HG03025 (cell line): ENCODE results near the gene CDCA3.

Experiments used
- ATAC-seq: cut with Tn5 transposase; IDR thresholded peaks from one replicate; pipeline ENCODE4 v1.9.1; 2021; ENCODE audit warnings: mild to moderate bottlenecking, moderate library complexity; ENCODE audit not compliant: unreplicated experiment, low FRiP score

The CDCA3 gene

DNA sequence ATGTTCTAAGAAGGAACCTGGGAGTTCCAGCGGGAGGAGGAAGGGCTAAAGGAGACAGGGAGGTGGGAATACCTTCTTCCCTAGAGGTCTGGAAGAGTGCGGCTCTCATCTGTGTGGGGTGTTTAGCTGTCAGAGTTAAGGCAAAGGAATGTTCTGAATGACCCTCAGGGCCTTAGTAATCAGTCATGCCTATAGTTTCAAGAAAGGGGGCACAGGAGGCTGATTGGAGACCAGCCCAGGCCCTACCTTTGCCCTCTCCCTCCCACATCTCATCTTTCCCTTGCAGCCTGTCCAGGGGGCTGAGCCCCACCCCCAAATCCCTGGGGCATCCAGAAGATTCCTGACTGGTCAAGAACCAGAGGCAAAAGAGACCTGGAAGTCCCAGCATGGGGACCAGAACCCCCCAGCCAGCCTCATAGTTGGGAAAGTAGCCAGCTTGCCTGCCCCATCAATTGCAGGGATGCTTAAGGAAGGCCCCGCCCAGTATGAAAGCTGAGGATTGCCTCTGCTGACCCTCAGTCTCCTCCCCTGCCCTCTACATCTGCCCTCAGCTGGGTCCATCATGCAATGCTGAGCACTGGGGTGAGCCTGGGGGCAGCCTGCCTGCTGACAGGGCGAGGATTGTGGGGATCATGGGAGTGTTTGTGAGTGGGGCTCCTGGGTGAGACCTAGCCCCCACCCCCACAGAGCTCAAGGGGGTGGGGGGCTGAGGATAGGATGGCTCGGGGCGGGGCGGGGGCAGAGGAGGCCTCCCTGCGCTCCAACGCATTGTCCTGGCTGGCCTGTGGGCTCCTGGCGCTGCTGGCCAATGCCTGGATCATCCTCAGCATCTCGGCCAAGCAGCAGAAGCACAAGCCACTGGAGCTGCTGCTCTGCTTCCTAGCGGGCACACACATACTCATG is 27.7 kb downstream of the CDCA3 start:
- no peak for ATAC-seq

DNA sequence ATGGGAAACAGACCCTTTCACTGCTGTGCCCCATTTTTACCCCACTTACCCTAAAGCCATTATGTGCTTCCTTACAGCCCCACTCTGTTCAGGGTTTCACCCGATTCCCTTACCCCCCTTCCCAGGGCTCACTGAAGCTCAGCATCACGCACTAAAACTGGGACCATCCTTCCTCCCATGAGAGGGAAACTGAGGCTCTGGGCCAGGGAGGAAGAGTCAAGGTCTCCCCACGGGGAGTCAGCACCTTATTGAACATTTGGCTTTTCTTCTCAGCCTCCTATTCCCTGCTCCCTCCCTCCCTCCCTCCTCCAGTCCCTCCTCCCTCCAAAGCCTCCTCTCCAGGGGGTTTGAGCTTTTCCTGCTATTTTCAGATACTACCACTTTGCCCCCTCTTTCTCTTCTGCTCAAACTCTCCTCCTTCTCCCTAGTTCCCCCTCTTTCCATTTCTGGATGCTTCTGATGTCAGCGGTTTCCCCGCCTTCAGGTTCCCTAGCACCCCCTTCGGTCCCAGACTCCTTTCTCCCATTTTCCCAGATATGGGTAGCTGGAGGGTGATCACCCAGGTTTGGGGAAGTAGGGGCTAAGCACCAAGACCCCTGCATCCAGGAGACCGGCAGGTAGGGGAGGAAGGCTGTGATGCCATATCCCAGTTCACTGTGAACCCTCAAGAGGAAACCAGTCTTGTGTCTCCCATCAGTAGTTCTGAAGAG is 28.5 kb downstream of the CDCA3 start:
- ATAC-seq: no peak

DNA sequence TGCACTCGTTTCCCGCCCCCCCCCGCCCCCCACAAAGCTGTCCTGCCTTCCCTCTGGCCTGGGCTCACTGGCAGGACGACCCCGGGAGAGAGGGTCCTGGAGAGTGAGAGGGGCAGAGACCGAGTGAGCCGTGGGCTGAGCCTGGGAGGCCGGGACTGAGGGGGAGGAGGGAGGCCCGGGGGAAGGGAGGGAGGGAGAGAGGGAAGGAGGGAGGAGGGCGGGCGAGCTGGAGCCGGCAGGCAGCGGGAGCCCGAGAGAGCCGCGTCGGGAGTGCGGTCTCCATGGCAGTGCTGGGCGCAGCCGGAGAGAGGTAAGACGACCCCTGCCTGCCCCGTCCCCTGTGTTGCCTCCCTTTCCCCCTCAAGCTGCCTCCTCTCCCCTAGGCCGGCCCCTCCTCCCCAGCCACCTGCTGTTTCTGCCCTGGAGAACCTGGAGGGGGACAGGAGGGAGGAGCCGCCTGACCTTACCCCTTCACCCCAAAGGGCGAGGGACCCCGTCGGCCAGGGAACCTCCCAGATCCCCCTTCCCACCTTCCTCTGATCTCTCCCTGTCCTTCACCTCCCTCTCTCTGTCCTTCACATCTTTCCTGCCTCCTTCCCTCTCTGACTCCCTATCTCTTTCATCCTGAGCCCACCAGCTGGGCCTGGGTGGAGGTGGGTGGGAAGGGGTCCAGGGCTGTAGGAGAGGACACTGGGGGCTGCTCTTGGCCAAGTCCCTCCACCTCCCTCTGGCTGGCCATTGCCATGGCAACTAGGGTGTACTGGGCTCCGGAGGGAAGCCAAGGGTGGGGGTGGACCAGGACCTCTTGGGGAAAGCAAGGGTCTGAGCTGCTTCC is 29.3 kb downstream of the CDCA3 start, which contains the start of gene GPR162:
Gene GPR162, plus strand, starts transcription at position 231 of the 835 bp plus-strand sequence. CDS start 2,078 bp downstream, outside the sequence.
- ATAC-seq: no peak

DNA sequence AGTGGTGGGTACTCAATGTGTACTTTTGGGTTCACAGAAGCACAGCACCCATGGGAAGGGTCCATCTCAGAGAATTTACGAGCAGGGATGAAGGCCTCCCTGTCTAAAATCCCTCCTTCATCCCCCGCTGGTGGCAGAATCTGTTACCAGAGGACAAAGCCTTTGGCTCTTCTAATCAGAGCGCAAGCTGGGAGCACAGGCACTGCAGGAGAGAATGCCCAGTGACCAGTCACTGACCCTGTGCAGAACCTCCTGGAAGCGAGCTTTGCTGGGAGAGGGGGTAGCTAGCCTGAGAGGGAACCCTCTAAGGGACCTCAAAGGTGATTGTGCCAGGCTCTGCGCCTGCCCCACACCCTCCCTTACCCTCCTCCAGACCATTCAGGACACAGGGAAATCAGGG is 30.9 kb downstream of the CDCA3 start:
- ATAC-seq: no peak

DNA sequence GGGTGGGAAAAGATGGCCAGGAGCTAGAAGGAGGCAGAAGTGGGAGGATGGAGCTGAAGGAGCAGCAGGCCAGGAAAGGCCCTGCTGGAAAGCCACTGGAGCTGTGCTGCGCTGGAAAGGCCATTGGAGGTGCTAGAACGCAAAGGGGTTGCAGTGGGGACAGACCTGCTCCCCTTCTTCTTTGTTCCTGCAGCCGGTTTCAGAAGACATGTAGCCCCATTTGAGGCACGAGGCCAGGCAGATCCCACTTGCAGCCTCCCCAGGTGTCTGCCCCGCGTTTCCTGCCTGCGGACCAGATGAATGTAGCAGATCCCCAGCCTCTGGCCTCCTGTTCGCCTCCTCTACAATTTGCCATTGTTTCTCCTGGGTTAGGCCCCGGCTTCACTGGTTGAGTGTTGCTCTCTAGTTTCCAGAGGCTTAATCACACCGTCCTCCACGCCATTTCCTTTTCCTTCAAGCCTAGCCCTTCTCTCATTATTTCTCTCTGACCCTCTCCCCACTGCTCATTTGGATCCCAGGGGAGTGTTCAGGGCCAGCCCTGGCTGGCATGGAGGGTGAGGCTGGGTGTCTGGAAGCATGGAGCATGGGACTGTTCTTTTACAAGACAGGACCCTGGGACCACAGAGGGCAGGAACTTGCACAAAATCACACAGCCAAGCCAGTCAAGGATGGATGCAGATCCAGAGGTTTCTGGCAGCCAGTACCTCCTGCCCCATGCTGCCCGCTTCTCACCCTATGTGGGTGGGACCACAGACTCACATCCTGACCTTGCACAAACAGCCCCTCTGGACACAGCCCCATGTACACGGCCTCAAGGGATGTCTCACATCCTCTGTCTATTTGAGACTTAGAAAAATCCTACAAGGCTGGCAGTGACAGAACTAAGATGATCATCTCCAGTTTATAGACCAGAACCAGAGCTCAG is 31.7 kb downstream of the CDCA3 start:
- no peak for ATAC-seq

DNA sequence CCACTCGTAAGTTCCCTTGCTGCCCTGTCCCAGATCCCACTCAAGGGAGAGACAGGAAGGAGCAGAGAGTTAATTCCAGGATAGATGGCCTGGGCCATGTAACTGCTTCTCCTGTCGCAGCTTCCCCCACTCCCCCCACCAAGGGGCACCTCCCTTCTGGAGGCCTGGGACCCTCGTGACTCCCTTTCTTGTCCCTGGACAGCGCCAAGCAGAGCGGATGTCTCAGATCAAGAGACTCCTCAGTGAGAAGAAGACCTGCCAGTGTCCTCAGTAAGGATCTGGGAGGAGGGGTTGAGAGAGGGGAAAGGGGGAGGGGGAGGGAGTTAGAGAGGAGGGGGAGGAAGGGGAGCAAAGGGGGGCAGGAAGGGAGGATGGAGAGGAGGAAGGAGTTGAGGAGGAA is 32.4 kb downstream of the CDCA3 start:
- ATAC-seq: no peak

DNA sequence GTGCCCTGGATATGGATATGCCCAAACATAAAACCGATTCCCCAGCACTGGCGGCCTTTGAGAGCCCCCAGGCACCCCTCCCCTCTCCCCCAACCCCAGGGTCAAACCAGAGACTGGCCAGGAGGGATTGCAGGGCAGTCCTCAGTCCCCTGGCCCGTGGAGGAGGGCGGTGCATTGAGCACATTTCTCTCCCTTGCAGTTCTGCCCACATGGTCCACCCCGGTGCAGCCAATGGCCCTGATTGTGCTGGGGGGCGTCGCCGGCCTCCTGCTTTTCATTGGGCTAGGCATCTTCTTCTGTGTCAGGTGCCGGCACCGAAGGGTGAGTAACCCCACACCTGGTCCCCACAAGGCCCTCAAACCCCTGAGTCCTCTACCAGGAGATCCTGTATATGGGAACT is 32.9 kb downstream of the CDCA3 start:
- no peak for ATAC-seq

DNA sequence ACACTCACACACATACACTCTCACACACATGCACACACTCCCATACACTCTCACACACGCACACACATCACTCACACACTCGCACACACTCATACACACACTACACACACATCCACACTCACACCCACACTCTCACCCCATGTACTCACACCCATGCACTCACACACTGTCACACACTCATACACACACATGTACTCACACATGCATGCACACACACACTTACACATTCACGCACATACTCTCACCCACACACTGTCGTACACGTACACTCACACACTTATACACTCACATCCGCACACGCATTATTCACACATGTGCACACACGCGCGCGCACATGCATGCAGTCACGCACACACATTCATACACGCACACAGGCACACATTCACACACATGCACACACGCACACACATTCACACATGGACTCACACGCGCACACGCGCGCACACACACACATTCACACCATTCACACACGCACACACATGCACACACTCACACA is 33.4 kb downstream of the CDCA3 start:
- ATAC-seq: no peak

DNA sequence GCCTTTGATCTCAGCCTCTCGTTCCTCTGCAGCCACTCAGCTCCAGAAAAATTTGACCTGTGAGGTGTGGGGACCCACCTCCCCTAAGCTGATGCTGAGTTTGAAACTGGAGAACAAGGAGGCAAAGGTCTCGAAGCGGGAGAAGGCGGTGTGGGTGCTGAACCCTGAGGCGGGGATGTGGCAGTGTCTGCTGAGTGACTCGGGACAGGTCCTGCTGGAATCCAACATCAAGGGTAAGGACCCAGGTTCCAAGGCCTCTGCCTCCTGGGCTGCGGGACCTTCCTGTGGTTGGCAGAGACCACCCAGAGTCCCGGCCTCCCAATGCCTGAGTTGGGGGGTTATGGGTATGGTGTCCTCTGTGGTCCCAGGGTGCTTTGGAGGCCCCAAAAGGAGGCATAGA is 34.0 kb downstream of the CDCA3 start:
- ATAC-seq: no peak

DNA sequence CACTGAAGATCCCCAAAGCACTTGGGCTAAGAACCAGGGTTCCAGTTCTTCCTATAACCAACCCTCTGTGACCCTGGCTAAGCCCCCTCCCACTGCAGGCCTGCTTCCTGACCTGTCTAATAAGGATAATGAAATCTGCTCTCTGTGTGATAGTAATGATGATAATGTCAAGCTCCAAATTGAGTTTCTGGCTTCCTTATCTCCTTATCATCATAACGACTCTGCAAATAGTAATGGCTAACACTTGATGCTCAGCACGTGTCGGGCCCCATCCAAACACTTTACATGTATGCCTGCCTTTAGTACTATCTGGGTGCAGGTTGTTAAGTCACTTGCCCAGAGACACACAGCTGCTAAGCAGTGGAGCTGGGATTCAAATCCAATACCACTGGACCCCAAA is 34.5 kb downstream of the CDCA3 start:
- ATAC-seq: no peak

DNA sequence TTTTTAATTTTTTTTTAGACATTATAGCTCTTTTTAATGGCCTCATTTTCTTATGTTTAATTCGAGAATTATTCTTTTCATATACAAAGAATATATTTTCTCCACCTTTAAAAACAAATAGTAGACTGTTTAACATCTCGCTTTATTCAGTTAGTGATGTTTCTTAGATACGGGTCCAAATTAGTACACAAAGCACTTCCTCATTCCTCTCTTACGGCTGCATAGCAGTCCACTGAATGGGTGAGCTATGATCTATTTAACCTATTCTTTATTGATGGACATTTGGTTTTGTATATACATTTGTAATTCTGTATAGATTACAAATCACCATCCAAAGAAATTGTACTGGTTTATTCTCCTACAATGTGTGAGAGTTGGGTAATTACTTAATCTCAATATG is 37.7 kb downstream of the CDCA3 start:
- no peak for ATAC-seq

DNA sequence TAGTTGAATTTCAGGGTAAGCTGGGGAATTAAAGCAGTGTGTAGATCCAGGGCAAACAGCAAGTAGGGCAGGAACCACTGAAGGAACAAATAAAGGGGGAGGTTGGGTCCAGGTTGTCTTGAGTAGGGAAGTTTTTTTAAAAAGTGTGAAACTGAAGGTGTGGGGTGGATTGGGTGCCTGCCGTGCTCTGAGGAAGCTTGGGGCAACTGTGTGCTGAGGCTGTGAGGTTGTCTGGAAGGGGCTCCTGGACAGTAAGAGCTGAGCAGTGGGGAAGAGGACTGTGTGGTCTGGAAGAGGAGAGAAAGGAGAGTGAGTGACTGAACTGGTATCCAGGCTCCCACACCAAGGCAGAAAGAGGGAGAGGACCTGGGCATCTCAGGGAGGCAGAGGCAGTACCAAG is 40.3 kb downstream of the CDCA3 start:
- no peak for ATAC-seq

DNA sequence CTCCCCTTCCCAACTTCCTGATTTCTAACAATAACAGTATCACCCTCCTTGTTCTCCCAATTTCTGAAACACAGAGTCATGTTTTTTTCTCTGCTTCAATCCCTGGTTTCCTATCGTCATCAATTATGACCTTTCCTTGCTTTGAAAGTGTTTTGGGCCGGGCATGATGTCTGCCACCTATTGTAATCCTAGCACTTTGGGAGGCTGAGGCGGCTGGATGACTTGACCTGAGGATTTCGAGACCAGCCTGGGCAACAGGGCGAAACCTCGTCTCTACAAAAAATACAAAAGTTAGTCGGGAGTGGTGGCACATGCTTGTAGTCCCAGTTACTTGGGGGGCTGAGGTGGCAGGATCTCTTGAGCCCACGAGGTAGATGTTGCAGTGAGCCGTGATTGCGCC is 42.0 kb downstream of the CDCA3 start:
- no peak for ATAC-seq

DNA sequence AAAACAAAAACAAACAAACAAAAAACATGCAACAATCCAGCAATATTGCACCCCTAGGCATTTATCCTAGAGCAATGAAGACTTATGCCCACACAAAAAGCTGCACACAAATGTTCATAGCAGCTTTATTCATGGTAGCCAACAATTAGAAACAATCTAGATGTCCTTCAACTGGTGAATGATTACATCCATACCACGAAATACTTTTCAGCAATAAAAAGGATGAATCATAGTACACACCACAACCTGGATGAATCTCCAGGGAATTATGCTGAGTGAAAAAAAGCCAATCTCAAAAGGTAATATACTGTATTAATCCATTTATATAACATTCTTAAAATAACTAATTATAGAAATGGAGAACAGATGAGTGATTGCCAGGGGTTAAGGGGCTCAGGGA is 43.9 kb downstream of the CDCA3 start:
- ATAC-seq: no peak

DNA sequence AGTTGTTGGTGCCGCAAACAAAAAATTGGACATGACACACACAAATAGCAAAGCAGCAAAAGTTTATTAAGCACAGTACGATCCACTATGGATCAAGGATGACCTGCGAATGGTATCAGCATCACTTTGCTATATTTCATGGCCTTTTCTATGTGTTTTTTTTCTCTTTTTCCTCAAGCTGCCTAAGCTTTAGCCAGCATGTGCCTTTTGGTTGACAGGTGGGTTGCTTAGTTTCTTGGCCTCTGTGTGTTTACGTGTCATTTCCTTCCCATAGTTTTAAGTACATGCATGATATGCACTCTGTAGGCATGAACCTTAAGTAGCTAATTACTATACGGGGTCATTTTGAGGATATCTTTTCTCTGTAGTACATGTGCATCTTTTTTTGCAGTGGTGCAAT is 51.9 kb downstream of the CDCA3 start:
- ATAC-seq: no peak
